IPS DF 4.7 (cell line): Measurements from ENCODE around the gene NCBP2L.
"Not testable (repeated sequence)": the region's sequence is repeated elsewhere in the genome, so short reads cannot be mapped to it uniquely, and the experiment has no call there.

ENCODE experiments used
- DNase-seq: peaks from one replicate; pipeline ENCODE4 v3.0.0-alpha.2; 2013; ENCODE audit warnings: low spot score; ENCODE audit errors: extremely low read depth

The NCBP2L gene

DNA sequence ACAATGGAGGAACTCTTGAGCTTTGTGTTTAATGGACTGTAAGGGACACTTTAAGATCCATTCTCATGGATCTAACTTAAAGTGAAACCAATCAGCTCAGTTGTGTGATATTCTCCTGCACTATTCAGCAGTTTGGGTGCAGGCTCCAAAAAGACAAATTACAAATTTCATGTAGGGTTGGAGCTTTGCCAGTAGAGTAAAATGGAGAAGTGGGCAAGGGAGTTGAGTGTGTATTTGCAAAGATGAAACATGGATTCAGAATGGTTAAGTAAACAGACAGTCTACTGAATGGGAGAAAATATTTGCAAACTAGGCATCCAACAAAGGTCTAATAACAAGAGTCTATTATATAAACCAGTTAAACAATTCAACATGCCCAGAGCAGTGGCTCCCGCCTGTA is 26.9 kb downstream of the NCBP2L start:
- no peak for DNase-seq

DNA sequence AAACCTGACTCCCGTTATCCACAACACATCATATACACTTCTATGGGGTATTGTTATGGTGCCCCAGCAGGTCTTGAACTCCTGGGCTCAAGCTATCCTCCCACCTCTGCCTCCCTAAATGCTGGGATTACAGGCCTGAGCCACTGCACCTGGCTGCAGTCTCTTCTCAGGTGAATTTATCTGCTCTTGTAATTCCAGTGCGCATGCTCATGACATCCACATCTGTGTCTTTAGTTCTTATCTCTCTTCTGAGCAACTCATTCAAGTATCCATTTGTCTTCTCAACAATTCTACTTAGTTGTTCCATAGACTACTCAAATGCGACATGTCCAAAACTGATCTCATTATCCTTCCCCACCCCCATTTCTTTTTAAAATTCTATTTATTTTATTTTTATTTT is 27.6 kb downstream of the NCBP2L start:
- DNase-seq: no peak

DNA sequence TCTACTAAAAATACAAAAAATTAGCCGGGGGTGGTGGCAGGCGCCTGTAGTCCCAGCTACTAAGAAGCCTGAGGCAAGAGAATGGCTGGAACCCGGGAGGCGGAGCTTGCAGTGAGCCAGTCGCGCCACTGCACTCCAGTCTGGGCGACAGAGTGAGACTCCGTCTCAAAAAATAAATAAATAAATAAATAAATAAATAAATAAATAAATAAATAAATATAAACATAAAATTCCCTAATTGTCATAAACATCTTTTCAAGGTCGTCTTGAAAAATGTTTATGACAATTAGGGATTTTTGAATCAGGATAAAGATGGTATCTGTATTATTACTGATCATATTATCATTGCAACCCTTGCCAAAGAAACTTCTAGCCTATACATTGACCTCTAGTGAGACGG is 32.5 kb downstream of the NCBP2L start:
- DNase-seq: not testable (repeated sequence)

DNA sequence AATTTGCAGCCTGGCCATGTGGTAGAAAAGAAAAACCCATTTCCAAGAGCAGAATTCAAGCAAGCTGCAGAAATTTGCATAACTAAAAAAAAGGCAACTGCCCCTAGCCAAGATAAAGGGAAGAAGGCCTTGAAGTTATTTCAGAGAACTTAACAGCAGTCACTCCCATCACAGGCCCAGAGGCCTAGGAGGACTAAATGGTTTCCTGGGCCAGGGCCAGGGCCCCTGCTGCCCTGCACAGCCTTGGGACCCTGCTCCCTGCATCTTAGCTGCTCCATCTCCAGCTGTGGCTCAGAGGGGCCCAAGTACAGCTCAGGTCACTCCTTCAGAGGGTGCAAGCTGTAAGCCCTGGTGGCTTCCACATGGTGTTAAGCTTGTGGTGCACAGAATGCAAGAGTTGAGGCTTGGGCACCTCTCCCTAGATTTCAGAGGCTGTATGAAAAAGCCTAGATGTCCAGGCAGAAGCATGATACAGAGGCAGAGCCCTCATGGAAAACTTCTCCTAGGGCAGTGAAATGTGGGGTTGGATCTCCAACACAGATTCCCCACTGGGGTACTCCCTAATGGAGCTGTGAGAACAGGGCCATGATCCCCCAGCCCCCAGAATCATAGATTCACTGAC is 41.5 kb downstream of the NCBP2L start:
- no peak for DNase-seq

DNA sequence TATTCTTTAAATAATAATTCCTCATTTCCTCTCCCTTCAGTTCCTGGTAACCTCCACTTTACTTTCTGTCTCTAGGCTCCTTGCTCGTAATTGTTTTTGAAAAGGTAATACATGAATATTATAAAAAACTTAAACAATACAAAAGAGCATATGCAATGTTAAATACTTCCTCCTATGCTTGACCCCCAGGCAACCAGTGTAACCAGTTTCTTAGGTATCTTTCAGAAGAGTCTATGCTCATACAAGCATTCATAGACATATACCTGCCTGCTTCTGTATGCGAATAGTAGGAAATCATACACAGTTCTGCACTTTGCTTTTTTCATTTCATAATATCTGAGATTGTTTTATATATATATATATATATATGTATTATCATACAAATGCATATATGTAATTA is 45.5 kb downstream of the NCBP2L start:
- no peak for DNase-seq

DNA sequence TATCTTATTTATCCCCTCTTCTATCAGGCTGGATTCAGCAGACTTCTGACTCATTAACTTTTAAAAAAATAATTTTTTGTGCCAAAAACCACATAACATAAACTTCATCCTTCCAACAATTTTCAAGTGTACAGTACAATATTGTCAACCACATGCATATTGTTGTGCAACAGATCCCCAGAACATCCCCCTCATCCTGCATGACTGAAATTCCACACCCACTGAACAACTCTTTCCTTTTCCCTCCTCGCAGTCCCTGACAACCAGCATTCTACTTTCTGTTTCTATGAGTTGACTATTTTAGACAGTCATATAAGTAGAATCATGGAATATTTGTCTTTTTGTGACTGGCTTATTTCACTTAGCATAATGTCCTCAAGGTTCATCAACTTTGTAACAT is 45.9 kb downstream of the NCBP2L start:
- DNase-seq: no peak

DNA sequence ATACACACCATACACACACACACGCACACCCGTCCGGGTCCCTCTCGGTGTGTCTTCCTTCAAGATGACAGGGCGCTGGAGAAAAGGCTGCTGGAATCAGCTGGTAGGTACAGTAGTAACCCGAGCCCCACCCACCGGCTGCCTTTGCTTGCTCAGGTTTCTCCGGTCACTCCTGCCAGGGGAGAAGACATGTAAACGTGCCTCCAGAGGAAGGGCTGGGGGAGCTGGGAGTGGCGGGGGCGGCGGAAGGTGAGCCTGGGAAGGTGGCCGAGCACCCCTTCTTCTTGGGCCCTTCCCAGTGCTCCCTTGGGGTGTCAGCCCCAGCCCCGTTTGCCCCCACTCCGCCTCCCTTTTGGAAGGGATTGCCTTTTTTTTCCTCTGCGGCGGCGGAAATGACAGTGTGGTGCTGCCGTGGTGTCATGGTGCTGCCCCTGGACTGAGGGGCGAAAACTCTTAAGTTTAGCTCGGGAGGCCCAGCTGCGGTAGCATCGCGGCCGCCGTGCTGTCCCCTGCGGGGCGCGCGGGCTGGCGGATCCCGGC is 48.2 kb downstream of the NCBP2L start, which contains the start of gene MID2:
Gene MID2 (plus strand): TSS at position 169 of the 540 bp plus-strand sequence. CDS start 561 bp downstream, outside the sequence.
- DNase-seq: no peak

DNA sequence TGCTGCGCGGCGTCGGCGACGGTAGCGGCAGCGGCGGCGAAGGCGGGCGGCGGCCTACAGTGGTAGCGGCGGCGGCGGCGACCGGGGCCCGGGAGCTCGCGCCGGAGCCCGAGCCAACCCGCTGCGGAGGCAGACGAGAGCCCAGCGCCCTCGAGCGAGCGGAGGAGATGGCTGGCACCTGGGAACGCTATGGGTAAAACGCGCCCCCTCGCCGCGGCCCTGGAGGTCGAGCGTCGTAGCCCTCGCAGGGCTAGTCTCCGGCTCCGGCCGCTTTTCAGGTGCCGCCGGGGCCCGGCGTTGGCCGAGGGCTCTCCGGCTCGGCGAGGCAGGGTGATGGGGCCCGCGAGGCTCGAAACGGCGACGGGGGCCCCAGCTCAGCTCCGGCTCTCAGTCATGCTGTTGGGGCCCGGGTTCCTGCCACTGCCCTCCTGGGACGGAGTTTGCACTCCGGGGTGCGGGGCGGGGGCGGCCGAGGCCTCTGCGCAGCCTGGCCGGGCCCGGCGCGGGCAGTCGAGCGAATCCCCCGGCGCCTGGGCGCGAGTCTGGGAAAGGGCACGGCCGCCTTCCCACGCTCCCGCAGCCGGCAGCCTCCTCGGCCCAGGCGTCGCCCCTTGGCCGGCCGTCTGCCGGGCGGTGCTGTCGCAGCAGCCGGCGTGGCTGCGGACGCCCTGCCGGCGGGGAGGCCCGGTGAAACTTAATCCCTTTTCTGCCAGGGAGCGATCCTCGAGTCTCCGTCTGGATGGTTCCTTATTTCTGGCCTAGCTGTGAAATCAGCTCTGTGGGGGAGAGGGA is 48.9 kb downstream of the NCBP2L start:
- DNase-seq: no peak

DNA sequence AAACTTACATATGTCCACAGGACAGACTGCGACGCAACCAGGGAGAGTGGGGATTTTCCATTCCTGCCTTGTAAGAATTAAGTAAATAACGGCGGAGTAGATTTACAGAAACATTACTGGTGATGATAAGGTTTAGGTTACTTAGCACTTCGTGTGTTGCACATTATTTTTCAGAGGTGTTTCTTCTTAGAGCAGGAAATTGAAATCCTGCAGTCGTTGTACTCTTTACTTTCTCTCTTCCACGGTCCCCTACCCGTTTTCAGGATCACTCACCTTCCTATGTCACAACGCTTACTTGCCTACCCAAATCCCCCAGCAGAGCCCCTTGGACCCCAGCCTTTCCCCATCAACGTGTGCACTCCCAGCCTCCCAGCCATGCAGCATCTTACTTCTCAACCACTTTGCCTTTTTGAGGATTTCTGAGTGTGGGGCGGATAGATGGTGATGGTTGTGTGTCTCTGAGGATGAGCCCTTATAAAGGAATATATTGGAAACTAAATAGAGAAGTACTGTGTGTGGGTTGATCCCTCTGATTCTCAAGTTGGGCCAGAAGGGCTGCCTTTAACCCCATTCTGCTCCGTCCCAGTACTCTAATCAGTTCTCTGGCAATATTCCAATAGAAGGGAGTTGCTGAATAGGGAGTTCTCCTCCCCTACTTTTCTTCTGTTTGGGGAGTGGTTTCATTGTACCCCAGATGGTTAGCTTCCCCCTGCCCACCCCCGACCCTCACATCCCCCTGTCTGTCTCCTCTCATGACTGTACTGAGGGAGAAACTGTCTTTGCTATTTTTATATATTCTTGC is 49.7 kb downstream of the NCBP2L start:
- no peak for DNase-seq

DNA sequence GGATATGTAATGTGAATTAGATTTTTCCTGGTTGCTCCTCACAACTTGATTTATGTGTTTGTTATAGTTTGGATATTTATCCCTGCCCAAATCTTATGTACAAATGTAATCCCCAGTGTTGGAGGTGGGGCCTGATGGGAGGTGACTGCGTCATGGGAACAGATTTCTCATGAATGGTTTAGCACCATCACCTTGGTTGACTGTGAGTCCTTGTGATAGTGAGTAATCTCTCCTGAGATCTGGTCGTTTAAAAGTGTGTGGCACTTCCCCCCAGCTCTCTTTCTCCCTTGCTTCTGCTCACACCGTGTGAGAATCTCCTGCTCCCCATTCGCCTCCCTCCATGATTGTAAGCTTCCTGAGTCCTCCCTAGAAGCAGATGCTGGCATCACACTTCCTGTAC is 50.3 kb downstream of the NCBP2L start:
- no peak for DNase-seq

DNA sequence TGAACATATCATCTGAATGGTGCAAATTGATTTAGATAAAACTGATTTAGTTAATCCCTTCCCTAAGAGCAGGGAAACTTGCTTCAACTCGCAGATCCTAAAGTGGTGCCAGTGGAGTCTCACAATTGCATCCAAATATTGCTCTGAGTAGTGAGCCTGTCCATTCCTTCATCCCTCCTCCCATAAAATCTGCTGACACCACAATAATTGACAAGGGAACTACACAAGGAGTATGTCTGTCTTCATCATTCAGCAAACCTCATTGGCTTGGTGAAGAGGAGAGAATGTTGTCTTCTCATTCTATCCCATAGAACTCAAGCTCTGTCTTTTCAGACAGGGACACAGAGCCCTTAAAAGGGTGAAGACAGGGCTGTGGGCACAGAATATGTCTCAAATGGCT is 52.3 kb downstream of the NCBP2L start:
- DNase-seq: no peak

DNA sequence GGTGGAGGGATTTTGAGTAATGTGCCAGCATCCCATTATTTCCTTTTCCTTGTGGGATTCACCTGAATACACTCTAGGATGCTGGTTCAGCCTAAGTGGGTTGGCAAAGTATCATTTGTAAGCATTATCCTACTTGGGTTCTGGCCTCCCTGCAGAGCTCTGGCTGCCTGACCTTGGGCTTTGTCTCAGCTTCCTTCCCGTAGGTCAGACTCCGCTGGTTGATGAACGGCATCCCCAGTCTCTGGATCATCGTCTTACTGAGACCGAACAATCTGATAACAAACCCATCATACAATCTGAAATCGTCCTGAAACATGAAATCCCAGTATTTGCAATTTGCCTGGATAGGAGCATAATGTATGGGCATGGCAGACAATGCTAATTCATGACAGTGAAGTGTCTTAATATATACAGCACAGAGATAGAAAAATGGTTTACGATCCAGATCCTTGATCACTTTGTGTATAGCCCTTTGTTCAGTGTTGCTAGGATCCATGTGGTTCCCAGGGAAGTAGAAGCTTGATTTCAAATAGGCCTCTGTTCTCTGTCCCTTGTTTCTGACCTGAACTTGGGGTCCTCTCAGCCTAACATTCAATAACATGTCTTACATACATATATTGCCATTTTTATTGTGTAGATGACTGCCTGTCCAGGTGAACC is 53.7 kb downstream of the NCBP2L start:
- no peak for DNase-seq

DNA sequence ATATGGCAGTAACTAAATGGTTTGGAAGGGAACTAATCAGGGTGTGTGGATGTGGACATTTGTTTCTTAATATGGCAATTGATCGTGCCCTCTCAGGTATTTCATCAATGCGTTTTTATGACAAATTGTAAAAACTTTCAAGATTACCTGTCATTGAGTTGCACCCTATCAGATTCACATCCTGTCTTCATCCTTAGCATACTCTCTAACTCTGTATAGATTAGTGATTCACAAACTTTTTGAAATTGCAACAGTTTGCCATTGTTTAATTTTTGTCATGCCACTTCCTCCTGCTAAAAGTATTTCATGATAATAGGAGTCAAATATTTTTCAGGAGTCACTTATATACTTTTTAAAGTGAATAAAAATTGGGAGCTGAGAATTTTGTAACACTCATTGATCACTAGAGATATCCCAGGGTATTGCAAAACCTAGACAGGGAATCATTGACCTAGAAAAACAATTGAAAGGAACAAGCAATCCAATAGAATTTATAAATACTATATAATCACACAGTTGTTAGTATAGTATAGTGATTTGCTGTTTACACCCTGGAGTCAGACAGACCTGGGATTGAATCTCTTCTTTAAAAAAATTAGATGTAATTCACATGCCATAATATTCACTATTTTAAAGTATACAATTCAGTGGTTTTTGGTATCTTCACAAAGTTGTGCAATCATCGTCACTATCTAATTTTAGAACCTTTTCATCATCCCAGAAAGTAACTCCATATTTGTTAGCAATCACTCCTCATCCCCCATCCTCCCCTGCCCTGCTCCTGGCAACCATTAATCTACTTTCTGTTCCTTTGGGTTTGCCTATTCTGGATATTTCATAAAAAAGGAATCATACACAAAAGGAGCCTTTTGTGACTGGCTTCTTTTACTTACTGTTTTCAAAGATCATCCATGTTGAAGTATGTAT is 57.0 kb downstream of the NCBP2L start:
- no peak for DNase-seq

DNA sequence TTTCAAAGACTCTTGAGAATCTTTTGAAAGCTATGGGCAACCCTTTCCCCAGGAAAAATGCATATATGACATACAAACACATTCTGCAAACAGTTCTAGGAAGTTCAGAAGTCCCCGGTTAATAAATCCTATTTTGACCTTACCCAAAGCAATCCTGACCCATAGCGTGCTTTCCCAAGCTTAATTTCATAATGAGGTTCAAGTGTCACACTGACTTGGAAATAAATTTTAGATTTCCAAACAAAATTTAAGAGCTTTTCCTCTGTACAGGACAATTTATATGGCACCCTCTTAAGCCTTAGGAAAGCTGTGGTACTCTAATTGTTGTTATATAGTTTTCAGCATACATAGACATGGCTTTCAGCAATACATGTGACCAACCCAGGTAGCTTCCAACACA is 59.4 kb downstream of the NCBP2L start:
- DNase-seq: no peak

DNA sequence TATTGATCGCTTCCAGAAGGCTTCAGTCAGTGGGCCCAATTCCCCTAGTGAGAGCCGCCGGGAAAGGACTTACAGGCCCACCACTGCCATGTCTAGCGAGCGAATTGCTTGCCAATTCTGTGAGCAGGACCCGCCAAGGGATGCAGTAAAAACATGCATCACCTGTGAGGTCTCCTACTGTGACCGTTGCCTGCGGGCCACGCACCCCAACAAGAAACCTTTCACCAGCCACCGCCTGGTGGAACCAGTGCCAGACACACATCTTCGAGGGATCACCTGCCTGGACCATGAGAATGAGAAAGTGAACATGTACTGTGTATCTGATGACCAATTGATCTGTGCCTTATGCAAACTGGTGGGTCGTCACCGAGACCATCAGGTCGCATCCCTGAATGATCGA is 63.4 kb downstream of the NCBP2L start:
- DNase-seq: no peak

DNA sequence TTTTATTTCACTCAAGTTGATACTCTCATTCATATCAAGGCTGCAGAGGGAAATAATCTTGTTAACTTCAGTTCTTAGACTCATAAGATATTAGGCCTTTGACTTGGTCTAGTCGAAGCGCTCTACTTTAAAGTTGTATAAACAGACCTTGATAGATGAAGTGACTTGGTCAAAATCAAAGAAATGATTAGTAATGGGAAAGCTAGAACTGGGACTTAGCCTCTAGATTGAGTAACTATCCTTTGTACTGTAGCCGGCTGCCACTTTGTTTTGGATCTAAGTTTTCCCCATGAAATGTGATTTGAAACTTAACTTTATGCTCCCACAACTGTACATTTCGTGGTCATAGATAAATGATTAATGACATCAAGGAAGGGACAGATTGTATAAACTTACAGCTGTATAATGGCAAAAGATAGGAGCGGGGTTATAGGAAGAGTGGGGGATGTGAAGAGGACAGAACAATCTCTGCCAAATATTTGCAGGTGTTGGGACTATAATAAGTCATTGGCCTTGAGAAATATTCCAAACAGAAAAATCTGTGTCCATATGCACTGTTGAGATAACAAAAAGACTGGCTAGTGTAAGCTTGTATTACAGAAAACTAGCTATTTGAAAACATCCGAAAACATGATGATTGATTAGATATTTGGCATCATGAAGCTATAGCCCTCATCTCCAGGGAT is 65.3 kb downstream of the NCBP2L start:
- no peak for DNase-seq
